OCI-LY3 (cell line): ENCODE results near the gene UBAP2.

Experiments used
- H2AFZ ChIP-seq: fragments of 200-600, 300-600 bp; shearing (Covaris generic); 2 replicates; pipeline ENCODE4 v1.6.0; 2014; ENCODE audit warnings: antibody characterized with exemption, low read depth, low read length
- H3K27ac ChIP-seq: fragments of 200-600, 300-600 bp; sonication (generic); 2 replicates; pipeline ENCODE4 v1.5.1; 2014; ENCODE audit warnings: mild to moderate bottlenecking, low read length, moderate library complexity, mixed read lengths
- H3K27me3 ChIP-seq: fragments of 200-600, 300-600 bp; sonication (generic); 2 replicates; pipeline ENCODE4 v1.6.1; 2014; ENCODE audit warnings: low read depth, low read length, mixed read lengths
- H3K36me3 ChIP-seq: fragments of 200-600, 300-600 bp; sonication (generic); replicated peaks from 2 replicates; pipeline ENCODE3; 2014; ENCODE audit warnings: low read depth, low read length, mixed read lengths
- H3K4me1 ChIP-seq: fragments of 300-600, 200-600 bp; sonication (generic); 2 replicates; pipeline ENCODE4 v1.6.1; 2014; ENCODE audit warnings: low read length, mixed read lengths
- H3K4me2 ChIP-seq: fragments of 200-600, 300-600 bp; sonication (generic); 2 replicates; pipeline ENCODE4 v1.6.1; 2014; ENCODE audit warnings: low read length, mixed read lengths
- H3K4me3 ChIP-seq: fragments of 300-600, 200-600 bp; sonication (generic); 2 replicates; pipeline ENCODE4 v1.5.1; 2014; ENCODE audit warnings: antibody characterized with exemption, mild to moderate bottlenecking, low read length, moderate library complexity
- H3K79me2 ChIP-seq: fragments of 300-600, 200-600 bp; shearing (Covaris generic); 2 replicates; pipeline ENCODE4 v1.6.1; 2014; ENCODE audit warnings: mild to moderate bottlenecking, low read length, mixed read lengths
- H3K9ac ChIP-seq: fragments of 300-600, 200-600 bp; shearing (Covaris generic); 2 replicates; pipeline ENCODE4 v1.6.0; 2014; ENCODE audit warnings: mild to moderate bottlenecking, low read length, moderate library complexity
- H3K9me3 ChIP-seq: fragments of 200-600, 300-600 bp; shearing (Covaris generic); 2 replicates; pipeline ENCODE4 v1.6.1; 2014; ENCODE audit warnings: low read length, mixed read lengths; ENCODE audit not compliant: insufficient read depth
- H4K20me1 ChIP-seq: fragments of 200-600, 300-600 bp; sonication (generic); 2 replicates; pipeline ENCODE4 v1.6.1; 2016; ENCODE audit warnings: low read length, mixed read lengths; ENCODE audit not compliant: insufficient read depth
- CTCF ChIP-seq: fragments of 200-600, 300-600 bp; sonication (generic); IDR thresholded peaks from 2 replicates; pipeline ENCODE4 v1.5.1; 2014; ENCODE audit warnings: antibody characterized with exemption, low read length, low read depth
- EZH2phosphoT487 ChIP-seq: fragments of 200-600 bp; shearing (Covaris generic); IDR thresholded peaks from 2 replicates; pipeline ENCODE4 v1.6.1; 2018; ENCODE audit warnings: antibody characterized with exemption, mixed run types, low read depth

The UBAP2 gene

GRCh38 chr9:33903157-33903780 lies 145.4 kb downstream of the UBAP2 start:
- H3K4me2 ChIP-seq: no peak overlapping the region
- no peaks in the 10 kb centered on the region for H3K27me3 ChIP-seq
- no peaks in the 10 kb centered on the region for H3K9me3 ChIP-seq
- peaks cover 40% of the 10 kb centered on the region for H4K20me1 ChIP-seq
- TF ChIP-seq CTCF (no peak), EZH2phosphoT487 (no peak)
- H3K27ac ChIP-seq: no peak overlapping the region
- H3K79me2 ChIP-seq: peaks cover 55% of the 10 kb centered on the region
- peaks cover 3% of the 10 kb centered on the region; the same call in 1 of the 2 replicates for H3K4me1 ChIP-seq
- no peak overlapping the region for H3K9ac ChIP-seq
- H2AFZ ChIP-seq: no peak overlapping the region
- peaks cover 25% of the 10 kb centered on the region for H3K36me3 ChIP-seq
- no peak overlapping the region for H3K4me3 ChIP-seq

- Histone ChIP-seq H4K20me1 (peaks cover 18% of the 10 kb centered on the region), H2AFZ (no peak overlapping the region), H3K9me3 (no peaks in the 10 kb centered on the region), H3K4me3 (no peak overlapping the region), H3K27ac (no peak overlapping the region), H3K9ac (no peak overlapping the region), H3K4me1 (no peaks in the 10 kb centered on the region), H3K36me3 (peaks cover 15% of the 10 kb centered on the region), H3K4me2 (no peak overlapping the region), H3K79me2 (peaks cover 47% of the 10 kb centered on the region), H3K27me3 (no peaks in the 10 kb centered on the region)
- TF ChIP-seq CTCF (no peak), EZH2phosphoT487 (no peak)
These were observed 154.4 kb downstream of the UBAP2 start for GRCh38 chr9:33894316-33894715.

- Histone ChIP-seq H3K4me2 (no peak overlapping the region), H3K36me3 (peaks cover 15% of the 10 kb centered on the region), H3K9ac (no peak overlapping the region), H4K20me1 (peaks cover 18% of the 10 kb centered on the region), H3K9me3 (no peaks in the 10 kb centered on the region), H3K79me2 (peaks cover 48% of the 10 kb centered on the region), H3K27ac (no peak overlapping the region), H3K27me3 (no peaks in the 10 kb centered on the region), H3K4me3 (no peak overlapping the region), H2AFZ (no peak overlapping the region), H3K4me1 (no peaks in the 10 kb centered on the region)
- TF ChIP-seq CTCF (no peak), EZH2phosphoT487 (no peak)
These were observed 154.8 kb downstream of the UBAP2 start for GRCh38 chr9:33893861-33894260.

- peaks cover 77% of the 10 kb centered on the region for H3K79me2 ChIP-seq
- H3K4me2 ChIP-seq: no peak overlapping the region
- no peaks in the 10 kb centered on the region for H3K27me3 ChIP-seq
- no peaks in the 10 kb centered on the region for H3K4me1 ChIP-seq
- peaks cover 18% of the 10 kb centered on the region for H3K36me3 ChIP-seq
- H4K20me1 ChIP-seq: peaks cover 48% of the 10 kb centered on the region
- no peaks in the 10 kb centered on the region for H3K9me3 ChIP-seq
- no peak overlapping the region for H3K9ac ChIP-seq
- no peak overlapping the region for H3K27ac ChIP-seq
- H3K4me3 ChIP-seq: no peak overlapping the region
- no peak overlapping the region for H2AFZ ChIP-seq
- TF ChIP-seq CTCF (no peak), EZH2phosphoT487 (no peak)
These were observed 162.7 kb downstream of the UBAP2 start for GRCh38 chr9:33885948-33886347.
